Upper lobe of right lung (tissue), 1 donor: ENCODE results near the gene RNF41. TPM values are rescaled to one million over a fixed set of nuclear protein-coding genes. Genes with fewer than 3 reads are reported as not detected.

Experiments used
- ATAC-seq: fragments of 200-7000 bp; cut with Tn5 transposase; one replicate; pipeline ENCODE4 v1.9.1; 2020; ENCODE audit warnings: mild to moderate bottlenecking, moderate library complexity
- DNase-seq: peaks from one replicate; pipeline ENCODE4 v3.0.0-alpha.2; 2020
- H3K27ac ChIP-seq: fragments of 200-600 bp; one replicate; pipeline ENCODE4 v1.8.0; 2022
- H3K27me3 ChIP-seq: fragments of 200-600 bp; one replicate; pipeline ENCODE4 v1.8.0; 2022; ENCODE audit warnings: mild to moderate bottlenecking
- H3K36me3 ChIP-seq: fragments of 200-600 bp; one replicate; pipeline ENCODE4 v1.8.0; 2022
- H3K4me1 ChIP-seq: fragments of 200-600 bp; one replicate; pipeline ENCODE4 v1.8.0; 2022
- H3K4me3 ChIP-seq: fragments of 200-600 bp; one replicate; pipeline ENCODE4 v1.8.0; 2022; ENCODE audit warnings: mild to moderate bottlenecking
- H3K9me3 ChIP-seq: fragments of 200-600 bp; one replicate; pipeline ENCODE4 v1.8.0; 2022
- intact Hi-C: fragments of 100-400 bp; cut with DNase I; formaldehyde crosslinking; loops from one replicate; pipeline ENCODE4 v1.11.0; 2022
- total RNA-seq: library from RNA; stranded (reverse); fragmentation: NEBNext Ultra II Directional; extraction: Animal tissue kit (Norgen Biotek cat#: 25700); gene quantifications from one replicate; pipeline ENCODE4 v1.2.1, GENCODE V29; 2021
- TF ChIP-seq, protein P1 (sequence below): fragments of 200-600 bp; IDR thresholded peaks from one replicate; pipeline ENCODE4 v1.8.0; 2022; ENCODE audit warnings: antibody characterized with exemption
- donor health status: DM: no; HTN: yes; CAD: no; lungs with severe emphysema.

Gene RNF41
- total RNA-seq, 1 donor from 2014 or later: 51.6 TPM

DNA sequence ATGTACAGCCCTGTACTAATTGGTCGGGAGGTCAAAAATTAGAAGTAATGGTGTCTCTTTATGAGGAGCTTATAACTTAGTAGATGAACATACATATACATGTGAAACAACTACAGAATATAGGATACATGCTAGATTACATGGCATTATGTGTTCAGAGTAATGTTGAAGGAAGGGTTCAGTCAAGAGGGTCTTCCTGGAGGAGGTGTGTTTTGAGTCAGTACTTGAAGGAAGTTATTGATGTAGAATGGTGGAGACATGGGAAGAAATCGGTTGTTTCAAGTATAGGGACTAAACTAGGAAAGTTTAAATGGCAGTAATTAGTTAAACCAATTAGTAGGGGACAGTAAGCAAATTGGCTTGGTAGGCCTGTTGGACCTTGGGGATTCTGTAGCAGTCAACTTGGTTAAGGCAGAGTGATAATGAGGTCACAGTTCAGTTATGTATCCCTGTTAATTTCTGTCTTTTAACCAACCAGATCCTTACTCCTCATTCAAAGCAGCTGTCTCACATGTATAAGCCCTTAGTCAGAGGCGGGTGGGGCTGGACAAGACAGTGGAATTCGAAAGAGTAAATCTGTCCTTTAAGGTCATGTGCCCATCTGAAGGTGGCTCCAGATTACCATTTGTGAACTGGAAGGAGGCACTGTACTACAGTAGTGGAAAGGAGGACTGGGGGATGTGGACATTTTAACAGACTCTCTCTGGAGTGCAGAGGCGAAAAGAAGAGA lies 39.9 kb upstream of the RNF41 start:
- H3K36me3 ChIP-seq: peaks cover 3% of the 10 kb centered on the region
- DNase-seq: no peak
- no peaks in the 10 kb centered on the region for H3K27me3 ChIP-seq
- H3K27ac ChIP-seq: no peak overlapping the region
- TF ChIP-seq, protein P1, sequence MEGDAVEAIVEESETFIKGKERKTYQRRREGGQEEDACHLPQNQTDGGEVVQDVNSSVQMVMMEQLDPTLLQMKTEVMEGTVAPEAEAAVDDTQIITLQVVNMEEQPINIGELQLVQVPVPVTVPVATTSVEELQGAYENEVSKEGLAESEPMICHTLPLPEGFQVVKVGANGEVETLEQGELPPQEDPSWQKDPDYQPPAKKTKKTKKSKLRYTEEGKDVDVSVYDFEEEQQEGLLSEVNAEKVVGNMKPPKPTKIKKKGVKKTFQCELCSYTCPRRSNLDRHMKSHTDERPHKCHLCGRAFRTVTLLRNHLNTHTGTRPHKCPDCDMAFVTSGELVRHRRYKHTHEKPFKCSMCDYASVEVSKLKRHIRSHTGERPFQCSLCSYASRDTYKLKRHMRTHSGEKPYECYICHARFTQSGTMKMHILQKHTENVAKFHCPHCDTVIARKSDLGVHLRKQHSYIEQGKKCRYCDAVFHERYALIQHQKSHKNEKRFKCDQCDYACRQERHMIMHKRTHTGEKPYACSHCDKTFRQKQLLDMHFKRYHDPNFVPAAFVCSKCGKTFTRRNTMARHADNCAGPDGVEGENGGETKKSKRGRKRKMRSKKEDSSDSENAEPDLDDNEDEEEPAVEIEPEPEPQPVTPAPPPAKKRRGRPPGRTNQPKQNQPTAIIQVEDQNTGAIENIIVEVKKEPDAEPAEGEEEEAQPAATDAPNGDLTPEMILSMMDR: no peak
- no peaks in the 10 kb centered on the region for H3K9me3 ChIP-seq
- H3K4me3 ChIP-seq: no peak overlapping the region
- H3K4me1 ChIP-seq: peaks cover 24% of the 10 kb centered on the region
- ATAC-seq: no peak
- intact Hi-C loops: no loop called here

DNA sequence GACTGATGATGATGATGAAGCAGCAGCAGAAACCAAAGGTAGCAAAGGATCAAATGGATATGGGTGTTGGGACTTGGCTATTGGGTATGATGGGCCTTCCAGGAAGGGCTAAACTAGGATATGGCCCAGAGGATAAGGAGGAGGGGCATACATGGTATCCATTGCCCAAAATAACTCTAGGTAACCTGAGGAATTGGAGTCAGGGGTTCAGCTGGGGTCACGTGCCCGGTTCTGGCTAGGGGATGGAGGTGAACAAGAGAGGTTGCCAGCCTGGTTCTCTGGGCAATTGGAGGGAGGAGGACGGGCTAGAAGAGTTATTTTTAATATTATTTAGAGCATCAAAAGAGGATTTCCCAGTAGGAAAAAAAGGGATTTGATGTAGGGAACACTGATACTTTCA lies 39.2 kb upstream of the RNF41 start:
- H3K27me3 ChIP-seq: no peaks in the 10 kb centered on the region
- H3K4me3 ChIP-seq: no peak overlapping the region
- TF ChIP-seq, protein P1: no peak
- H3K9me3 ChIP-seq: no peaks in the 10 kb centered on the region
- DNase-seq (no peak), ATAC-seq (no peak)
- intact Hi-C loops: no loop called here
- H3K27ac ChIP-seq: no peak overlapping the region
- H3K4me1 ChIP-seq: peaks cover 22% of the 10 kb centered on the region
- H3K36me3 ChIP-seq: peaks cover 11% of the 10 kb centered on the region

DNA sequence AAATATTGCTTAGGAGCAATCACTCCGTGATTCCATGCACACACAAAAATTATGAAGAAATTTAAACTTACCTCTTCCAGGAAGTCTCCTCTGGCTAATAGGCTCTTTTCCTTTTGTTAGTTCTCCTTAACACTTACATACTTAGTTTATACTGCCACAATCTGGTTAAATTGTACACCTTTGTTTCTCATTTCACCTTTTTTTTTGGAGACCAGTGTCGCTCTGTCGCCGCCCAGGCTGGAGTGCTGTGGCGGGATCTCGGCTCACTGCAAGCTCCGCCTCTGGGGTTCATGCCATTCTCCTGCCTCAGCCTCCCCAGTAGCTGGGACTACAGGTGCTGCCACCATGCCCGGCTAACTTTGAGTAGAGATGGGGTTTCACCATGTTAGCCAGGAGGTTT lies 38.7 kb upstream of the RNF41 start:
- intact Hi-C loops: no loop called here
- Histone ChIP-seq H3K4me1 (peaks cover 18% of the 10 kb centered on the region), H3K27me3 (no peaks in the 10 kb centered on the region), H3K27ac (no peak overlapping the region), H3K36me3 (peaks cover 16% of the 10 kb centered on the region), H3K9me3 (no peaks in the 10 kb centered on the region), H3K4me3 (no peak overlapping the region)
- DNase-seq (no peak), ATAC-seq (no peak)
- TF ChIP-seq, protein P1: no peak

DNA sequence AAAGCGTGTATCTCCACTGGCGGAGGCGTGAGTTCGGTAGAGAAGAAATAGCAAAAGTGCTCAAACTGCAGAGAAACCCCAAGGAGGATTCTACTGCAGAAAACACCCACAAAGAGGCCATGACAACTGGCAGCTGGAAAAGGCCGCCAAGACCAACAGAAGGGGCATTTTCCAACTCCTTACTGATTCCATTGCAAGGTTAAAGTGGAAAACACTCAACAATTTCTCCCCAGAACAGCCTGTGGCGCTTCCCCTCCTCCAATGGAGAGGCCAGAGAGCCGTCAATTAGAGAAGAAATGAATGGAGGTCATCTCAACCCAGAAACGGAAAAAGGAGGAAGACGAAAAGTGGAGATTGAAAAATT lies 37.1 kb upstream of the RNF41 start:
- intact Hi-C loops: no loop called here
- no peak for ATAC-seq
- H3K4me3 ChIP-seq: peak overlapping the region; percentile 88
- H3K4me1 ChIP-seq: peaks cover 18% of the 10 kb centered on the region
- DNase-seq: peak; percentile 12
- no peaks in the 10 kb centered on the region for H3K27me3 ChIP-seq
- peaks cover 32% of the 10 kb centered on the region for H3K36me3 ChIP-seq
- no peaks in the 10 kb centered on the region for H3K9me3 ChIP-seq
- peak overlapping the region; percentile 71 for H3K27ac ChIP-seq
- TF ChIP-seq, protein P1: no peak

DNA sequence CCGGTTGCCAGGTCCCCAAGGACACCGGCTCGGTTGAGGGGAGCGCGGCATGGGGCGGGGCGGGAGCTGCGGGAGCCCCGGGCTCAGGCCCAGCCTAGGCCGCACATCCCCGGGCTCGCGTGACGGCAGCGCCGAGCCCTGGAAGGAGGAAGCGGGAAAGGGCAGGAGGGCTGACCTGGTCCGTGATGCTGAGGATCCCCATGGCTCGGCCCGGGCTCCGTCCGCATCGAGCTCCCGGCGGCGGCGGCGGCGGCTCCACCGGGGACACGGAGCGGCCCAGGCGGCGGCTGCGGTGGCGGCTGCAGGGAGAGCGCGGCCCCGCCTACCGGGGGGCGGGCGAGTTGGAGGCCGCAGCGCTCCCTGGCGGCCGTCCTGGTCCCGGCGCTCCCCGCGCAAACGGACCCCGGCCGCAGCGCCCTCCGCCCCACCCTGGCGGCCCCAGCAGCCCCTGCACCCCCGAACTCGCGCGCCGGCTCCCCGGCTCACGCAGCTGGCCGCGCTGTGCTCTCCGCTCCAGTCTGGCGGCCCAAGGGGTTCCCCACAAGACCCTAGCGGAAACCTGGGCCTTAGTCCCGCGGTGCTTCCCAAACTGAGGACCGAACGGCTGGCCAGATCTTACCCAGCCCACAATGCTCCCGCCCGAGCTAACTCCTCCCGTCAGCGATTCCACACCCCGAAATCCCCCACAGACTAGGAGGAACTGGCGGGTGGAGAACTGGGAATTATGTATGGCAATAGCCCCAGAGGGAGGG lies 36.5 kb upstream of the RNF41 start, which contains the start of gene ANKRD52:
Gene ANKRD52 (minus strand): TSS at position 317 of the 752 bp plus-strand sequence. CDS start 115 bp downstream, at position 202.
- Histone ChIP-seq H3K27ac (peak within 1 kb of the TSS; percentile 71), H3K27me3 (no peaks in the 10 kb centered on the region), H3K36me3 (peaks cover 37% of the 10 kb centered on the region), H3K4me3 (peak within 1 kb of the TSS; percentile 88), H3K9me3 (no peaks in the 10 kb centered on the region), H3K4me1 (peaks cover 18% of the 10 kb centered on the region)
- intact Hi-C loops: no loop called here
- peak; percentile 90 for DNase-seq
- ATAC-seq: peak; percentile 98
- TF ChIP-seq, protein P1: peak; percentile 63
